RWPE1 (cell line): ENCODE measurements around the gene DICER1.

Experiments used
- CTCF ChIA-PET: fragments of 350-600 bp; sonication (Branson Sonifier 250); formaldehyde crosslinking; extraction: SDS; loops from one replicate; lab custom pipeline; 2021; lab: Yijun Ruan, JAX
- POLR2A ChIA-PET: fragments of 400-600 bp; formaldehyde crosslinking; extraction: SDS; loops from one replicate; lab custom pipeline; 2020; ENCODE audit warnings: antibody characterized with exemption; ENCODE audit not compliant: low non-redundant PET; lab: Yijun Ruan, JAX
- DNase-seq: peaks from one replicate; pipeline ENCODE4 v3.0.0; 2012; ENCODE audit warnings: low spot score
- H3K27ac ChIP-seq: fragments of 450-650 bp; 2 replicates; pipeline ENCODE4 v1.5.1; 2017
- CTCF ChIP-seq: fragments of 450-650 bp; conservative IDR thresholded peaks from 2 replicates; pipeline ENCODE4 v1.5.1; 2017; ENCODE audit warnings: low read depth, mild to moderate bottlenecking

The DICER1 gene

GRCh38 chr14:95059126-95059525 is 98.2 kb downstream of the DICER1 start:
- CTCF ChIA-PET, result no interaction called here
- TF ChIP-seq CTCF, result no peak
- DNase-seq, result no peak
- POLR2A ChIA-PET, result no interaction called here
- no peak overlapping the region for H3K27ac ChIP-seq

GRCh38 chr14:95058491-95058890 is 98.8 kb downstream of the DICER1 start:
- POLR2A ChIA-PET, result no interaction called here

GRCh38 chr14:95057851-95058250 is 99.5 kb downstream of the DICER1 start:
- ChIA-PET POLR2A (no interaction called here), CTCF (interaction anchor here (0.6 kb wide), 2 partner anchors 106 to 164 kb away, joined by 3 read pairs; no protein-coding TSS in a partner anchor)
- no peak for TF ChIP-seq CTCF
- DNase-seq, result no peak
- H3K27ac ChIP-seq, result no peak overlapping the region

More at GRCh38 chr14:95058491-95058890, 98.8 kb downstream of the DICER1 start:
- no peak for TF ChIP-seq CTCF
- no peak overlapping the region for H3K27ac ChIP-seq
- DNase-seq, result no peak
- CTCF ChIA-PET, result no interaction called here

GRCh38 chr14:95057147-95057546 is 100.2 kb downstream of the DICER1 start:
- no peak for TF ChIP-seq CTCF
- ChIA-PET POLR2A (no interaction called here), CTCF (interaction anchor here (0.5 to 0.6 kb wide), 2 partner anchors 10 to 107 kb away, joined by 3 read pairs; no protein-coding TSS in a partner anchor)
- H3K27ac ChIP-seq, result no peak overlapping the region
- DNase-seq, result no peak

GRCh38 chr14:95056476-95056875 is 100.9 kb downstream of the DICER1 start:
- TF ChIP-seq CTCF, result no peak
- POLR2A ChIA-PET, result no interaction called here
- no peak overlapping the region for H3K27ac ChIP-seq
- DNase-seq, result no peak
- CTCF ChIA-PET, result no interaction called here

GRCh38 chr14:95055318-95055717 is 102.0 kb downstream of the DICER1 start:
- ChIA-PET CTCF (no interaction called here), POLR2A (no interaction called here)
- DNase-seq, result no peak
- H3K27ac ChIP-seq, result no peak overlapping the region
- TF ChIP-seq CTCF, result no peak
